Fibroblast of skin of abdomen (primary cell): Measurements from ENCODE around the gene GNB2. TPM values are rescaled to one million over a fixed set of nuclear protein-coding genes. Genes with fewer than 3 reads are reported as not detected.
"Not testable (repeated sequence)": the region's sequence is repeated elsewhere in the genome, so short reads cannot be mapped to it uniquely, and the experiment has no call there.

Experiments
- DNase-seq: peaks from one replicate; pipeline ENCODE4 v3.0.0-alpha.2; 2013
- polyA plus RNA-seq, 2 experiments: library from polyadenylated mRNA; unstranded; fragments of 120-200 nt; gene quantifications; one replicate each; pipeline ENCODE4 v1.2.1, GENCODE V29; 2013; ENCODE audit not compliant: insufficient read length in 2 of 2

The GNB2 gene
- polyA plus RNA-seq (2013, experiment 1 of 2; ENCODE audit: insufficient read length): 269 TPM
- polyA plus RNA-seq (2013, experiment 2 of 2; ENCODE audit: insufficient read length): 284 TPM

GRCh38 chr7:100673302-100673941, at the start of gene GNB2:
Gene GNB2 (plus strand): TSS chr7:100673740. CDS start chr7:100676266, 2,526 bp downstream.
- DNase-seq: peak; percentile 100

- no peak for DNase-seq
Observed at GRCh38 chr7:100623951-100624824, 49.4 kb upstream of the GNB2 start.

GRCh38 chr7:100626055-100626454, 47.5 kb upstream of the GNB2 start:
- no peak for DNase-seq

GRCh38 chr7:100626530-100627237, 46.9 kb upstream of the GNB2 start:
- peak; percentile 85 for DNase-seq

GRCh38 chr7:100627238-100627549, 46.3 kb upstream of the GNB2 start:
- DNase-seq: no peak

GRCh38 chr7:100629117-100629716, 44.3 kb upstream of the GNB2 start:
- DNase-seq: no peak

GRCh38 chr7:100630066-100630465, 43.5 kb upstream of the GNB2 start:
- DNase-seq: no peak

- DNase-seq: peak; percentile 32
Observed at GRCh38 chr7:100632951-100633717, 40.4 kb upstream of the GNB2 start.

GRCh38 chr7:100639995-100640516, 33.5 kb upstream of the GNB2 start:
- DNase-seq: no peak

- DNase-seq: no peak
Observed at GRCh38 chr7:100640517-100641440, 32.8 kb upstream of the GNB2 start.

GRCh38 chr7:100641463-100641859, 32.1 kb upstream of the GNB2 start, which contains the start of gene TFR2:
Gene TFR2 (minus strand): TSS chr7:100641552. CDS start chr7:100641509, 43 bp downstream.
- DNase-seq: no peak

GRCh38 chr7:100641860-100642533, 31.5 kb upstream of the GNB2 start:
- DNase-seq: no peak

GRCh38 chr7:100642534-100642907, 31.0 kb upstream of the GNB2 start:
- no peak for DNase-seq

- no peak for DNase-seq
Observed at GRCh38 chr7:100649826-100650565, 23.5 kb upstream of the GNB2 start.

GRCh38 chr7:100654908-100655831, 18.4 kb upstream of the GNB2 start:
- no peak for DNase-seq

- DNase-seq: peak; percentile 35
Observed at GRCh38 chr7:100655908-100656674, 17.4 kb upstream of the GNB2 start, which contains the start of gene ACTL6B. Gene ACTL6B (minus strand): TSS chr7:100656448. CDS start chr7:100656354, 94 bp downstream.

- not testable (repeated sequence) for DNase-seq
Observed at GRCh38 chr7:100662194-100662776, 11.3 kb upstream of the GNB2 start.
